ENCODE data around the gene AKR1B1.

AKR1B1 gene

DNA sequence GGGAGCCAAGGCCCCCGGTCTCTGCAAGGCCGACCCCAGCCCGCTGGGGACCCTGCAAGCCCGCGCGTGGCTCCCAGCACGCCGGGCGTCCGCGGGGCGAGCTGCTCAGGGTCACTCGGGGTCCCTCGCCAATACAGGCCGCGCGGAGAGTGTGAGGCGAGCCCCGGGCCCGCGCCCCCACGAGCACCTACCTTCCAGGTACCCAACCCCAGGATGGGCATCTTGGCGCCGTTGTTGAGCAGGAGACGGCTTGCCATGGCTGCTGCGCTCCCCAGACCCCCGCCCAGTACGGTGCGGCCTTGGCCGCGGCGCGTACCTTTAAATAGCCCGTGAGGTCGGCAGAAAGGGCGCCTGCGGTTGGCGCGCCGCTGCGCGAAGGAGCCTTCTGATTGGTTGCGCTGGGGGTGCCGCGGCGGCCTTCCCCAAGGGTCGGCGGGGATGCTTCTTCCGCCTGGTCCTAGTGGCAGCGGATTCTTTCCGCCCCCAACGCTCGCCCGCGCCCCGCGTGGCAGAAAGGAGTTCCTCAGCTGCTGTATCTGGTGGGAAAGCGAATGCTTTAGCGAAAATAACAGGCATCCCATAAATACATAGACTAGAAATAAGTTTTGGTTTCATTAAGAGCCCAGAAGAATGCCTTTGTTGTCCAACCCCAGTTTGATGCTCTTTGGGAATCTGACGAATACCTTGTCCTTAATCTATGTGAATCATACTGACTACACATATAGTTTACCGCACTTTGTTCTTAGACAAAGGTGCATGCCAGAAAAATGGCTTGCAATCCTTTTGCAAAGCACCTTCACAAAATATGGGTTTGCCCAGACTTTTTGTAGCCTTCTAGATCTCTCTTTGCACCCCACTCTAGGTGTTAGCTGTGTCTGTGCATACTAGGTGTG lies at the start of gene AKR1B1:
TSS of gene AKR1B1 (minus strand) at position 295 of the 893 bp plus-strand sequence. CDS start at position 257, 38 bp downstream.
- TF ChIP-seq, protein P1, sequence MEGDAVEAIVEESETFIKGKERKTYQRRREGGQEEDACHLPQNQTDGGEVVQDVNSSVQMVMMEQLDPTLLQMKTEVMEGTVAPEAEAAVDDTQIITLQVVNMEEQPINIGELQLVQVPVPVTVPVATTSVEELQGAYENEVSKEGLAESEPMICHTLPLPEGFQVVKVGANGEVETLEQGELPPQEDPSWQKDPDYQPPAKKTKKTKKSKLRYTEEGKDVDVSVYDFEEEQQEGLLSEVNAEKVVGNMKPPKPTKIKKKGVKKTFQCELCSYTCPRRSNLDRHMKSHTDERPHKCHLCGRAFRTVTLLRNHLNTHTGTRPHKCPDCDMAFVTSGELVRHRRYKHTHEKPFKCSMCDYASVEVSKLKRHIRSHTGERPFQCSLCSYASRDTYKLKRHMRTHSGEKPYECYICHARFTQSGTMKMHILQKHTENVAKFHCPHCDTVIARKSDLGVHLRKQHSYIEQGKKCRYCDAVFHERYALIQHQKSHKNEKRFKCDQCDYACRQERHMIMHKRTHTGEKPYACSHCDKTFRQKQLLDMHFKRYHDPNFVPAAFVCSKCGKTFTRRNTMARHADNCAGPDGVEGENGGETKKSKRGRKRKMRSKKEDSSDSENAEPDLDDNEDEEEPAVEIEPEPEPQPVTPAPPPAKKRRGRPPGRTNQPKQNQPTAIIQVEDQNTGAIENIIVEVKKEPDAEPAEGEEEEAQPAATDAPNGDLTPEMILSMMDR (IDR thresholded peaks at IDR 0.05; ENCODE audit: insufficient read depth, missing control alignments) = peak; percentile 41
- DNase-seq (ENCODE audit: insufficient read length, low spot score) (peak; percentile 90), FAIRE-seq (no peak)

DNA sequence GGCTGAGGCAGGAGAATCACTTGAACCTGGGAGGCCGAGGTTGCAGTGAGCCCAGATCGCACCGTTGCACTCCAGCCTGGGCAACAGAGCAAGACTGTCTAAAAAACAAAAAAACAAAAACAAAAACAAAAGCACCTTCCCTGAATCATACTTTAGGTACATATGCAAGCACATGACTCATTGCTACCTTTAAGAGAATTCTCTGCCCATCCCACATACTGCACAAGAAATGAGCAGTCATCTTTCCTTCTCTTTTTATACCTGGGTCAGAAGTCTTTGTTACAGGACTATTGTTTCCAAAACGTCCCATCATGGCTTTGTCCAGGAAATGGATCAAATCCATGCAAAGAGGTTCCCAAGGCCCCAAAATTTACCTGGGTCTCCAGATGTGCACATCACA lies 47.0 kb upstream of the AKR1B1 start:
- DNase-seq (ENCODE audit: insufficient read length, low spot score) = no peak
- TF ChIP-seq, protein P1 (IDR thresholded peaks at IDR 0.05; ENCODE audit: insufficient read depth, missing control alignments) = no peak
- FAIRE-seq = no peak

DNA sequence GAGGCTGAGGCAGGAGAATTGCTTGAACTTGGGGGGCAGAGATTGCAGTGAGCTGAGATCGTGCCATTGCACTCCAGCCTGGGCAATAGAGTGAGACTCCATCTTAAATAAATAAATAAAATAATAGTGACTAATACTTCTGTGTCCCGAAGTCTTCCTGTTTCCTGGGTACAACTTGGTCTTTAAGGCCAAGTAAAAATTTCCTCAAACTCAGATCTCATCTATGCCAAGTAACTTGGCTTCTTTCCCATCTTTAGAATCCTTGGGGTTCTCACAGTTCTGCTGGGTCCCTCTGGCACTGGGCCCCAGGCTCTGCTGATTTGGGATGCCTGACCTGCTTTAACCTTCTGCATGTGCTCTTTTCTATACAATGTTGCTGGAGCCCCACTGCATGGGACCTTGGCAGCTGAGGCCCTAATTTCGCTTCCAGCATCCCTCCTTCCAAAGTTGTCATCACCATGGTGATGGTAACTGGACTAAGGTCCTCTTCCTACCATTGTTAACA lies 45.8 kb upstream of the AKR1B1 start:
- FAIRE-seq (no peak), DNase-seq (ENCODE audit: insufficient read length, low spot score) (no peak)
- TF ChIP-seq, protein P1 (IDR thresholded peaks at IDR 0.05; ENCODE audit: insufficient read depth, missing control alignments) = no peak

DNA sequence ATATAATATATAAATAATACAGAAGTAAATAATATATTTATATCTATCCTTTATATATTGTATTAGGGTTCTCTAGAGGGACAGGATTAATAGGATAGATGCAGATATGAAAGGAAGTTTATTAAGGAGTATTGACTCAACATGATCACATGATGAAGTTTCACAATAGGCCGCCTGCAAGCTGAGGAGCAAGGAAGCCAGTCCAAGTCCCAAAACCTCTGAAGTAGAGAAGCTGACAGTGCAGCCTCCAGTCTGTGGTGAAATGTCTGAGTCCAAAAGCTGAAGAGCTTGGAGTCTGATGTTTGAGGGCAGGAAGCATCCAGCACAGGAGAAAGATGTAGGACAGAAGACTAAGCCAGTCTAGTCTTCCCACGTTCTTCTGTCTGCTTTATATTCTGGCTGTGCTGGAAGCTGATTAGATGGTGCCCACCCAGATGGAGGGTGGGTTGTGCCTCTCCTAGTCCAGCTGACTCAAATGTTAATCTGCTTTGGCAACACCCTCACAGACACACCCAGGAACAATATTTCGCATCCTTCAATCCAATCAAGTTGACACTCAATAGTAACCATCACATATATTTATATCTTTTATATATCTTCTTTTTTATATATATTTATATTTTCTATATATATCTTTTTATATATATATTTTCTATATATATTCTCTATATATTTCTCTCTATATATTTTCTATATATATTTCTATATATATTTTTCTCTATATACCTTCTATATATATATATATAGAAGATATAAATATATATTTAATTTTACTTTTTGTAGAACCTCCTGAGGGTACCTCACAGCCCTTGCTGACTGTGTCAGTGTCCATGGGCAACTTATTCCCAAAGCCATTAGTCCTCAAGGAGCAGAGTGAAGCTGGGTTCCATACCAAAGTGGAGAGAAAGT lies 43.8 kb upstream of the AKR1B1 start:
- TF ChIP-seq, protein P1 (IDR thresholded peaks at IDR 0.05; ENCODE audit: insufficient read depth, missing control alignments) = no peak
- DNase-seq (ENCODE audit: insufficient read length, low spot score) = no peak
- no peak for FAIRE-seq

DNA sequence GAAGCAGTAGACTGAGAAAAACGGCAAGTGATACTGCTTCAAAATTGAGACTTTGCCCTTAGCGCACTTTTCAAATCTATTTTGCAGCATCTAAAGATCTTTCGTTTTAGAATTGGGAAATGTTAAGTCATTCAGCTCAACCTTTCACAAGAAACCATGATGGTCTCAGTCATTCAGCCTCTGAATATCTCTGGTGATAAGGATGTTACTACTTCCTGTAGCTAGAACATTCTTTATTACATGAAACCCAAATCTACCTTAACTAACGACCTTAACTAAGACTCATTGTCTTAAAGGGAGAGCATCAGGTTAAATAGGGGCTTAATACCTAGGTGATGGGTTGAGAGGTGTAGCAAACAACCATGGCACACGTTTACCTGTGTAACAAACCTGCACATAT lies 42.1 kb upstream of the AKR1B1 start:
- FAIRE-seq (peak; percentile 29), DNase-seq (ENCODE audit: insufficient read length, low spot score) (no peak)
- TF ChIP-seq, protein P1 (IDR thresholded peaks at IDR 0.05; ENCODE audit: insufficient read depth, missing control alignments) = no peak

DNA sequence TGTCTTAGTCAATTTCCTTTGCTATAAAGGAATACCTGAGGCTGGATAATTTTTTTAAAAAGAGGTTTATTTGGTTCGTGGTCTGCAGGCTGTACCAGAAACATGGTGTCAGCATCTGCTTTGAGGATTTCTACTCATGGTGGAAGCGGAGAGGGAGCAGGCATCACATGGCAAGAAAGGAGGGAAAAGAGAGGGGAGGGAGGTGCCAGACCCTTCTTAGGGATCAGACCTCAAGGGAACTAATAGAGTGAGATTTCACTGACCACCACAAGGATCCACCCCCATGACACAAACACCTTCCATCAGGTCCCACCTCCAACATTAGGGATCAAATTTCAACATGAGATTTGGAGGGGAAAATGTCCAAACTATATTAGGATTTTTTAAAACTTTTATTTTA lies 41.5 kb upstream of the AKR1B1 start:
- TF ChIP-seq, protein P1 (IDR thresholded peaks at IDR 0.05; ENCODE audit: insufficient read depth, missing control alignments) = no peak
- no peak for DNase-seq (ENCODE audit: insufficient read length, low spot score)
- no peak for FAIRE-seq
